SK-N-SH (cell line): ENCODE results near the gene MLYCD. TPM values are rescaled to one million over a fixed set of nuclear protein-coding genes. Genes with fewer than 3 reads are reported as not detected.

Source experiments
- CTCF ChIA-PET: fragments of 300-600, 350-600 bp; formaldehyde crosslinking; extraction: SDS; loops from one replicate; lab custom pipeline; 2021; lab: Yijun Ruan, JAX
- POLR2A ChIA-PET: fragments of 350-600 bp; sonication (Branson Sonifier 250); formaldehyde crosslinking; extraction: SDS; loops from one replicate; lab custom pipeline; 2020; ENCODE audit warnings: antibody characterized with exemption, inconsistent platforms; lab: Yijun Ruan, JAX
- DNase-seq: peaks from one replicate; pipeline ENCODE4 v3.0.0; 2012
- H2AFZ ChIP-seq: fragments of 200-600 bp; sonication (generic); 2 replicates; pipeline ENCODE4 v1.8.1; 2016; ENCODE audit warnings: antibody characterized with exemption, mild to moderate bottlenecking, low read depth
- H3F3A ChIP-seq: fragments of 200-600 bp; sonication (generic); replicated peaks from 2 replicates; pipeline ENCODE3; 2016; ENCODE audit warnings: antibody characterized with exemption, mild to moderate bottlenecking; ENCODE audit not compliant: insufficient read depth
- H3K27ac ChIP-seq, 2 experiments: fragments of 200-500 bp in 1 of 2; fragments of 200-600 bp in 1 of 2; sonication (Bioruptor generic) in 1 of 2; sonication (generic), shearing (Covaris generic) in 1 of 2; 2 replicates each; pipeline versions ENCODE4 v1.5.1 to v1.6.1; 2014 to 2016; ENCODE audit warnings: low read depth in 2 of 2, inconsistent platforms in 1 of 2, low read length in 1 of 2, mild to moderate bottlenecking in 1 of 2, mixed read lengths in 1 of 2
- H3K27me3 ChIP-seq: fragments of 200-600 bp; sonication (generic), shearing (Covaris generic); 2 replicates; pipeline ENCODE4 v1.6.1; 2016; ENCODE audit warnings: mixed run types; ENCODE audit not compliant: insufficient read depth
- H3K36me3 ChIP-seq, 2 experiments: fragments of 200-500 bp in 1 of 2; fragments of 200-600 bp in 1 of 2; sonication (Bioruptor generic) in 1 of 2; sonication (generic) in 1 of 2; replicated peaks in 1 of 2; 2 replicates each; pipeline versions ENCODE3 to v1.5.1; 2014 to 2016; ENCODE audit warnings: low read length in 1 of 2, mild to moderate bottlenecking in 1 of 2; ENCODE audit not compliant: insufficient read depth in 2 of 2, control insufficient read depth in 1 of 2
- H3K4me1 ChIP-seq, 2 experiments: fragments of 200-500 bp in 1 of 2; fragments of 200-600 bp in 1 of 2; sonication (Bioruptor generic) in 1 of 2; sonication (generic), shearing (Covaris generic) in 1 of 2; 2 replicates each; pipeline versions ENCODE4 v1.5.1 to v1.6.1; 2014 to 2016; ENCODE audit warnings: low read depth in 1 of 2, low read length in 1 of 2, mixed run types in 1 of 2; ENCODE audit not compliant: insufficient read depth in 2 of 2, control insufficient read depth in 1 of 2
- H3K4me2 ChIP-seq: fragments of 200-600 bp; sonication (generic), shearing (Covaris generic); 2 replicates; pipeline ENCODE4 v1.6.1; 2017; ENCODE audit warnings: mixed run types
- H3K4me3 ChIP-seq, 2 experiments: fragments of 200-500 bp in 1 of 2; fragments of 200-600 bp in 1 of 2; sonication (Bioruptor generic) in 1 of 2; sonication (generic), shearing (Covaris generic) in 1 of 2; 2 replicates each; pipeline versions ENCODE4 v1.5.1 to v1.8.1; 2014 to 2016; ENCODE audit warnings: low read depth in 2 of 2, inconsistent platforms in 1 of 2, low read length in 1 of 2, mild to moderate bottlenecking in 1 of 2, mixed read lengths in 1 of 2, moderate library complexity in 1 of 2
- H3K79me2 ChIP-seq: fragments of 200-600 bp; sonication (generic); 2 replicates; pipeline ENCODE4 v1.8.1; 2017; ENCODE audit warnings: mild to moderate bottlenecking; ENCODE audit not compliant: insufficient read depth
- H3K9ac ChIP-seq: fragments of 200-600 bp; sonication (generic); 2 replicates; pipeline ENCODE4 v1.6.1; 2017; ENCODE audit warnings: mixed run types
- H3K9me2 ChIP-seq: fragments of 200-600 bp; sonication (generic); 2 replicates; pipeline ENCODE4 v1.6.1; 2017; ENCODE audit warnings: mixed run types
- H3K9me3 ChIP-seq: fragments of 200-600 bp; sonication (generic); 2 replicates; pipeline ENCODE4 v1.6.1; 2017; ENCODE audit warnings: mixed run types, mild to moderate bottlenecking, moderate library complexity
- H4K20me1 ChIP-seq: fragments of 200-600 bp; sonication (generic); 2 replicates; pipeline ENCODE4 v1.6.1; 2017; ENCODE audit warnings: mild to moderate bottlenecking, mixed run types; ENCODE audit not compliant: insufficient read depth
- CHD2 ChIP-seq: fragments of 150-350 bp; IDR thresholded peaks from 2 replicates; pipeline ENCODE4 v1.6.1; 2018; ENCODE audit warnings: low read length; ENCODE audit not compliant: partially characterized antibody
- CTCF ChIP-seq: fragments of 200-600 bp; sonication (generic); IDR thresholded peaks from 2 replicates; pipeline ENCODE4 v1.6.1; 2017; ENCODE audit warnings: antibody characterized with exemption, mild to moderate bottlenecking, moderate library complexity
- EP300 ChIP-seq, 2 experiments: IDR thresholded peaks; 2 replicates each; pipeline versions ENCODE4 v1.4.0 to v1.6.1; 2012; ENCODE audit warnings: borderline replicate concordance in 1 of 2, low read depth in 1 of 2, low read length in 1 of 2
- FOSL2 ChIP-seq: IDR thresholded peaks from 2 replicates; pipeline ENCODE4 v1.4.0; 2012; ENCODE audit warnings: low read depth, mild to moderate bottlenecking, moderate library complexity, borderline replicate concordance
- FOXJ3 ChIP-seq: sonication (generic); formaldehyde crosslinking; IDR thresholded peaks from 2 replicates; pipeline ENCODE4 v1.5.1; 2020; ENCODE audit warnings: mild to moderate bottlenecking, missing genetic modification reagents
- FOXM1 ChIP-seq: IDR thresholded peaks from 2 replicates; pipeline ENCODE4 v1.4.0; 2012; ENCODE audit warnings: low read depth, mild to moderate bottlenecking
- GABPA ChIP-seq: IDR thresholded peaks from 2 replicates; pipeline ENCODE4 v1.4.0; 2012; ENCODE audit warnings: low read depth, mild to moderate bottlenecking
- GATA2 ChIP-seq: sonication (generic); formaldehyde crosslinking; IDR thresholded peaks from 2 replicates; pipeline ENCODE4 v1.5.0; 2020; ENCODE audit warnings: mild to moderate bottlenecking, missing genetic modification reagents
- IRF3 ChIP-seq: fragments of 150-350 bp; IDR thresholded peaks from 2 replicates; pipeline ENCODE4 v1.6.1; 2016; ENCODE audit warnings: mild to moderate bottlenecking, low read depth, low read length
- MXI1 ChIP-seq: IDR thresholded peaks from 2 replicates; pipeline ENCODE4 v1.6.1; 2012; ENCODE audit warnings: mild to moderate bottlenecking, low read depth, low read length, improper control_type of control experiment
- POLR2AphosphoS5 ChIP-seq: IDR thresholded peaks from 2 replicates; pipeline ENCODE4 v1.6.1; 2012; ENCODE audit warnings: low read depth, low read length
- RAD21 ChIP-seq: IDR thresholded peaks from 2 replicates; pipeline ENCODE4 v1.6.1; 2012; ENCODE audit warnings: mild to moderate bottlenecking, low read length
- RFX5 ChIP-seq: IDR thresholded peaks from 2 replicates; pipeline ENCODE4 v1.6.1; 2012; ENCODE audit warnings: mild to moderate bottlenecking, improper control_type of control experiment, low read length
- SIN3A ChIP-seq: IDR thresholded peaks from 2 replicates; pipeline ENCODE4 v1.6.1; 2012; ENCODE audit warnings: low read depth, mild to moderate bottlenecking, low read length, moderate library complexity, borderline replicate concordance
- TCF12 ChIP-seq: IDR thresholded peaks from 2 replicates; pipeline ENCODE4 v1.4.0; 2012
- YY1 ChIP-seq: IDR thresholded peaks from 2 replicates; pipeline ENCODE4 v1.4.0; 2012; ENCODE audit warnings: low read depth, mild to moderate bottlenecking
- ZBTB33 ChIP-seq: IDR thresholded peaks from 2 replicates; pipeline ENCODE4 v1.4.0; 2012; ENCODE audit warnings: low read depth, borderline replicate concordance
- WGBS: methylation state at CpG from one replicate; pipeline ENCODE4 v1.1.6; 2017; ENCODE audit warnings: low lambda C conversion rate; 5-methylcytosine and 5-hydroxymethylcytosine counted together
- polyA plus RNA-seq, 3 experiments: library from polyadenylated mRNA; depleted of rRNA; stranded (reverse); fragments of >200 nt; gene quantifications; 2 replicates each; pipeline ENCODE4 v1.2.3, GENCODE V29; 2012

Gene MLYCD
- polyA plus RNA-seq, 1 of the 3 experiments (the other 2 are of a cell fraction): 2.4 TPM

- DNase-seq: no peak
- no peak overlapping the region for H3K4me3 ChIP-seq
- no peaks in the 10 kb centered on the region for H3F3A ChIP-seq
- no peaks in the 10 kb centered on the region for H3K27me3 ChIP-seq
- ChIA-PET POLR2A (no interaction called here), CTCF (interaction anchor here (0.7 to 1.7 kb wide), 3 partner anchors 9 to 33 kb away, joined by 3 to 5 read pairs (median 4); no protein-coding TSS in a partner anchor)
- H4K20me1 ChIP-seq: no peaks in the 10 kb centered on the region
- H3K27ac ChIP-seq: no peak overlapping the region
- H3K9me3 ChIP-seq: no peaks in the 10 kb centered on the region
- H3K36me3 ChIP-seq: no peaks in the 10 kb centered on the region
- no peak overlapping the region for H3K4me2 ChIP-seq
- H3K9ac ChIP-seq: no peak overlapping the region
- no peaks in the 10 kb centered on the region for H3K9me2 ChIP-seq
- 89% methylated on average over 28 of the region's 28 CpGs for WGBS
- H3K4me1 ChIP-seq: peaks cover 0 to 11% of the 10 kb centered on the region in 2 experiments; a peak in 1 of 4 replicates
- H3K79me2 ChIP-seq: no peaks in the 10 kb centered on the region
- H2AFZ ChIP-seq: no peak overlapping the region
- no peak for TF ChIP-seq FOXM1
- no peak for TF ChIP-seq FOXJ3 (CRISPR knock-in tag)
- TF ChIP-seq GATA2: no peak
- no peak for TF ChIP-seq RFX5
- TF ChIP-seq POLR2AphosphoS5: no peak
- TF ChIP-seq CHD2: no peak
- no peak for TF ChIP-seq MXI1
- TF ChIP-seq YY1: no peak
- TF ChIP-seq ZBTB33: no peak
- no peak for TF ChIP-seq RAD21
- no peak for TF ChIP-seq TCF12
- TF ChIP-seq EP300 (IDR thresholded peaks at IDR 0.05; ENCODE audit: borderline replicate concordance in 1 of 2, low read depth in 1 of 2, low read length in 1 of 2): no peak
- TF ChIP-seq IRF3: no peak
- no peak for TF ChIP-seq FOSL2
- TF ChIP-seq CTCF: no peak
- no peak for TF ChIP-seq SIN3A
- no peak for TF ChIP-seq GABPA
Measured at GRCh38 chr16:83933885-83934683, 35.2 kb downstream of the MLYCD start.
